Gastroesophageal sphincter (tissue), 3 donors: ENCODE measurements around the gene VEGFC.

Source experiments
- CTCF ChIP-seq, 4 experiments: fragments of 200-600 bp in 2 of 4; fragments of 450-650 bp in 2 of 4; sonication (generic) in 1 of 4; IDR thresholded peaks; one replicate each; pipeline ENCODE4 v1.5.1; 2017 to 2019; ENCODE audit warnings: antibody characterized with exemption in 4 of 4, mild to moderate bottlenecking in 2 of 4, moderate library complexity in 2 of 4
- EP300 ChIP-seq: sonication (generic); formaldehyde crosslinking; IDR thresholded peaks from one replicate; pipeline ENCODE4 v1.6.1; 2017; ENCODE audit warnings: antibody characterized with exemption, mild to moderate bottlenecking
- POLR2A ChIP-seq, 2 donors: fragments of 450-650 bp; IDR thresholded peaks; one replicate each; pipeline ENCODE4 v1.6.1; 2017; ENCODE audit warnings: antibody characterized with exemption in 2 of 2, mild to moderate bottlenecking in 2 of 2, moderate library complexity in 1 of 2
- POLR2AphosphoS5 ChIP-seq: sonication (generic); formaldehyde crosslinking; IDR thresholded peaks from one replicate; pipeline ENCODE4 v1.6.1; 2017; ENCODE audit warnings: antibody characterized with exemption

GRCh38 chr4:176636292-176636691 lies 156.4 kb downstream of the VEGFC start:
- TF ChIP-seq POLR2A (IDR thresholded peaks at IDR 0.05) (no peak), CTCF (IDR thresholded peaks at IDR 0.05) (no peak), POLR2AphosphoS5 (no peak), EP300 (no peak)
